NAMALWA (cell line): ENCODE measurements around the gene ACSBG1.

Source experiments
- DNase-seq: peaks from one replicate; pipeline ENCODE4 v3.0.0-alpha.2; 2015; ENCODE audit warnings: low spot score

ACSBG1 gene

GRCh38 chr15:78130466-78131294 is 103.7 kb downstream of the ACSBG1 start:
- no peak for DNase-seq

- DNase-seq: no peak
Measured at GRCh38 chr15:78129751-78130287, 104.5 kb downstream of the ACSBG1 start.

GRCh38 chr15:78129077-78129750 is 105.2 kb downstream of the ACSBG1 start:
- no peak for DNase-seq

GRCh38 chr15:78127882-78128281 is 106.5 kb downstream of the ACSBG1 start:
- no peak for DNase-seq

GRCh38 chr15:78125267-78125666 is 109.1 kb downstream of the ACSBG1 start:
- DNase-seq: no peak

- no peak for DNase-seq
Measured at GRCh38 chr15:78120523-78120922, 113.8 kb downstream of the ACSBG1 start.
